Glomerular endothelial cell (primary cell): Measurements from ENCODE around the gene GALNT16. TPM values are rescaled to one million over a fixed set of nuclear protein-coding genes. Genes with fewer than 3 reads are reported as not detected.
"Not testable (repeated sequence)": the region's sequence is repeated elsewhere in the genome, so short reads cannot be mapped to it uniquely, and the experiment has no call there.

Experiments
- DNase-seq: peaks from one replicate; pipeline ENCODE4 v3.0.0-alpha.2; 2011; ENCODE audit warnings: low read depth, low spot score; ENCODE audit errors: extremely low read depth
- total RNA-seq: library from RNA; depleted of rRNA; stranded (reverse); fragments of >200 nt; gene quantifications from 2 replicates; pipeline ENCODE4 v1.2.3, GENCODE V29; 2015

Gene GALNT16
- total RNA-seq, 1 donor from 2014 or later: 0.70 TPM

GRCh38 chr14:69357544-69358200, 97.7 kb downstream of the GALNT16 start:
- no peak for DNase-seq

GRCh38 chr14:69358233-69358963, 98.4 kb downstream of the GALNT16 start:
- no peak for DNase-seq

GRCh38 chr14:69358966-69359365, 99.0 kb downstream of the GALNT16 start:
- no peak for DNase-seq

GRCh38 chr14:69360438-69361108, 100.6 kb downstream of the GALNT16 start:
- no peak for DNase-seq

- no peak for DNase-seq
These were observed 103.1 kb downstream of the GALNT16 start for GRCh38 chr14:69363055-69363454.

GRCh38 chr14:69363964-69364363, 104.0 kb downstream of the GALNT16 start:
- no peak for DNase-seq

GRCh38 chr14:69364378-69364777, 104.4 kb downstream of the GALNT16 start:
- DNase-seq: no peak

- DNase-seq: no peak
These were observed 106.1 kb downstream of the GALNT16 start for GRCh38 chr14:69366069-69366468.

- DNase-seq: no peak
These were observed 106.8 kb downstream of the GALNT16 start for GRCh38 chr14:69366761-69367160.

- DNase-seq: no peak
These were observed 108.4 kb downstream of the GALNT16 start for GRCh38 chr14:69368381-69368780.

GRCh38 chr14:69370061-69370460, 110.1 kb downstream of the GALNT16 start:
- no peak for DNase-seq

- DNase-seq: no peak
These were observed 112.2 kb downstream of the GALNT16 start for GRCh38 chr14:69372146-69372545.

GRCh38 chr14:69373104-69373503, 113.1 kb downstream of the GALNT16 start:
- no peak for DNase-seq

GRCh38 chr14:69374235-69374634, 114.3 kb downstream of the GALNT16 start:
- no peak for DNase-seq

GRCh38 chr14:69375182-69375581, 115.2 kb downstream of the GALNT16 start:
- DNase-seq: no peak

GRCh38 chr14:69375722-69376121, 115.8 kb downstream of the GALNT16 start:
- no peak for DNase-seq

GRCh38 chr14:69376439-69376838, 116.5 kb downstream of the GALNT16 start:
- no peak for DNase-seq

GRCh38 chr14:69378274-69378673, 118.3 kb downstream of the GALNT16 start:
- DNase-seq: no peak

GRCh38 chr14:69387311-69387710, 127.4 kb downstream of the GALNT16 start:
- DNase-seq: no peak

GRCh38 chr14:69391400-69391799, 131.4 kb downstream of the GALNT16 start:
- not testable (repeated sequence) for DNase-seq

- no peak for DNase-seq
These were observed 132.5 kb downstream of the GALNT16 start for GRCh38 chr14:69392481-69392880.

- no peak for DNase-seq
These were observed 136.0 kb downstream of the GALNT16 start for GRCh38 chr14:69395929-69396328.
